ACC112 (cell line): ENCODE measurements around the gene RTN3.

Experiments
- H2AFZ ChIP-seq: fragments of 200-600 bp; sonication (generic); one replicate; pipeline ENCODE4 v1.6.0; 2017; ENCODE audit warnings: antibody characterized with exemption, low read length; ENCODE audit not compliant: unreplicated experiment
- H3K27ac ChIP-seq: fragments of 200-600 bp; sonication (generic); 2 replicates; pipeline ENCODE4 v1.5.1; 2014; ENCODE audit warnings: low read depth, mild to moderate bottlenecking, antibody characterized with exemption, low read length, moderate library complexity
- H3K27me3 ChIP-seq: fragments of 200-600 bp; sonication (generic); 2 replicates; pipeline ENCODE4 v1.6.1; 2014; ENCODE audit warnings: mild to moderate bottlenecking, antibody characterized with exemption, low read length, moderate library complexity, mixed read lengths; ENCODE audit not compliant: insufficient read depth
- H3K36me3 ChIP-seq: fragments of 200-600 bp; sonication (generic); 2 replicates; pipeline ENCODE4 v1.6.1; 2016; ENCODE audit warnings: mild to moderate bottlenecking, antibody characterized with exemption, low read length, moderate library complexity, mixed read lengths; ENCODE audit not compliant: insufficient read depth
- H3K4me1 ChIP-seq: fragments of 200-600 bp; sonication (generic); one replicate; pipeline ENCODE4 v1.6.1; 2016; ENCODE audit warnings: low read length, mixed read lengths; ENCODE audit not compliant: insufficient read depth, unreplicated experiment, control insufficient read depth
- H3K4me3 ChIP-seq: fragments of 200-600 bp; sonication (generic); 2 replicates; pipeline ENCODE4 v1.5.1; 2014; ENCODE audit warnings: mild to moderate bottlenecking, low read depth, low read length
- H3K79me2 ChIP-seq: fragments of 200-600 bp; sonication (generic); one replicate; pipeline ENCODE4 v1.6.0; 2016; ENCODE audit warnings: low read length; ENCODE audit not compliant: control insufficient read depth, unreplicated experiment, insufficient read depth

RTN3 gene

DNA sequence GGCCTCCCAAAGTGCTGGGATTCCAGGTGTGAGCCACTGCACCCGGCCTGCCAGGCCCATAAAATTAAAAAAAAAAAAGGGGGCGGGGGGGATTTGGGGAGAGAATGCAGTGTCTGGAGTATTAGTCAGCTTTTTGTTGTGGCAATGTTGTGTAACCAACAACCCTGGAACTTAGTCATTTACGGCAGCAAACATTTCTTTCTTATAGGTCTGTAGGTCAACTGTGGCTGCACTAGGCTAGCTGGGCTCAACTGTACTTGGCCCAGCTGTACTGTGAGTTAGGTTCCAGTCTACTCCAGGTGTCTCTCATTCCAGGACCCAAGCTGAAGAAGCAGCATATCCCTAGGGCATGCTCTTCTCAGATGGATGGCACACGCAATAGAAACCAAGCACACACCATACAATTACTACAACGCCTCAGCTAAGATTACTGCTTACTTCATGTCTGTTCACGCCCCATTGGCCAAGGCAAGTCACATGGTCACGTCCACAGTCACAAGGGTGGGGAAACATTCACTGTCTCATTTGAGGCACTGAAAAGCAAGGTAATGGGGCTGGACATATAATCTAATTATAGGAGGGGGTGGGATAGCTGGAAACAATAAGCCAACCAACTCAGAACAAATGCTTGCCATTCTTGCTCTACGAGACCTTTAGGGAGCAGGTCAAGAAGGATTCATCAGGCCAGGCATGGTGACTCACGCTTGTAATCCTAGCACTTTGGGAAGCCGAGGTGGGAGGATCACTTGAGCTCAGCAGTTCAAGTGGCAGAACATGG is 121.5 kb downstream of the RTN3 start:
- Histone ChIP-seq H3K79me2 (no peaks in the 10 kb centered on the region), H3K27me3 (no peaks in the 10 kb centered on the region), H2AFZ (no peak overlapping the region), H3K27ac (peak overlapping the region; percentile 68), H3K36me3 (no peaks in the 10 kb centered on the region), H3K4me3 (no peak overlapping the region), H3K4me1 (peaks cover 11% of the 10 kb centered on the region)

DNA sequence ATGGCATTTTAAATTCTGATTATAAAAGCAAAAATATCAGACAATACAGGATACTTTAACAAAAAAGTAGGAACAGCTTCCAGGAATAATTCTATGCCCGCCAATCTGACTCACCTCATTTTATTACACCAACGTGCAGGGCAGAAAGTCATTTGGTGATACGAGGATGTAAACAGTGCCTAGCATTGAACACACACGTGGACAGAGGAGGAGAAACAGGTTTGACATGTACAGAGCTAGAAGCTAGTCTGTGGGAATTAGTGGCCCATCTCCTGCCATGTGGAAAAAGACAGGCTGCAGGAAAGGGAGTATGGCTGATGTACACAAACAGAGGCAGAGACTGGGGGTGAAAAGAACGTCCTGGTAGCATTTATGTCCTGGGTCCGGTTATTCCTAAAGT is 123.0 kb downstream of the RTN3 start:
- no peak overlapping the region for H3K27ac ChIP-seq
- no peaks in the 10 kb centered on the region for H3K79me2 ChIP-seq
- no peaks in the 10 kb centered on the region for H3K27me3 ChIP-seq
- H3K4me1 ChIP-seq, result peaks cover 11% of the 10 kb centered on the region
- no peaks in the 10 kb centered on the region for H3K36me3 ChIP-seq
- no peak overlapping the region for H2AFZ ChIP-seq
- H3K4me3 ChIP-seq, result no peak overlapping the region

DNA sequence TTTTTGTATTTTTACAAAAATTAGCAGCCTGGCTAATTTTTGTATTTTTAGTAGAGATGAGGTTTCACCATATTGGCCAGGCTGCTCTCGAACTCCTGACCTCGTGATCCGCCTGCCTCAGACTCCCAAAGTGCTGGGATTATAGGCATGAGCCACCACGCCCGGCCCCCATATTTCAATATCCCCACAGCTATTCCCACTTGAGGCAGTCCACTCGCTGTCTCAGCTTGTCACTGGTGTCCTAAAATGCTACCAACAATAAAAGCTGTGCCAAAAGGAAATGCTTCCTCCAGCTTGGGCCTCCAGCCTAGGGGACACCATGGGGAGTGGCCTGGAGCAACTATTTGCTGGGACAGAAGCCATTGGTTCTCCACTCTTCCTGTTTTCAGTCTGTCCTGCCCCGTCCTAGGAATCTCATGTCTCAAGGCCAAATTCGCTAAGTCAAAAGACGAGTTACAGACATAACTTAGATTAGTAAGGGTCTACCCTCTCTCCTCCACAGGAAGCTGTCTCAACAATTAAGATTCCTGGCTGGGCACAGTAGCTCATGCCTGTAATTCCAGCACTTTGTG is 124.6 kb downstream of the RTN3 start:
- Histone ChIP-seq H3K4me1 (peaks cover 11% of the 10 kb centered on the region), H3K4me3 (no peak overlapping the region), H3K27ac (no peak overlapping the region), H3K27me3 (no peaks in the 10 kb centered on the region), H2AFZ (no peak overlapping the region), H3K36me3 (no peaks in the 10 kb centered on the region), H3K79me2 (no peaks in the 10 kb centered on the region)
